Right atrium auricular region (tissue), 2 donors: ENCODE data around the gene ODC1. TPM values are rescaled to one million over a fixed set of nuclear protein-coding genes. Genes with fewer than 3 reads are reported as not detected.

Source experiments
- DNase-seq: peaks from one replicate; pipeline ENCODE4 v3.0.0-alpha.2; 2019; ENCODE audit warnings: low spot score
- H3K27ac ChIP-seq, 2 donors: fragments of 200-600 bp; sonication (generic); 1 replicate in 1 of 2; 2 replicates in 1 of 2; pipeline ENCODE4 v1.5.1; 2016 to 2019
- H3K27me3 ChIP-seq, 2 donors: fragments of 200-600 bp; sonication (generic); one replicate each; pipeline versions ENCODE4 v1.5.1 to v1.6.0; 2017 to 2019
- H3K36me3 ChIP-seq: fragments of 200-600 bp; sonication (generic); one replicate; pipeline ENCODE4 v1.5.1; 2016
- H3K4me1 ChIP-seq, 2 donors: fragments of 200-600 bp; sonication (generic); one replicate each; pipeline versions ENCODE4 v1.5.1 to v1.6.0; 2017 to 2019
- H3K4me3 ChIP-seq, 2 donors: fragments of 200-600 bp; sonication (generic); 1 replicate in 1 of 2; 2 replicates in 1 of 2; pipeline ENCODE4 v1.5.1; 2017 to 2019; ENCODE audit warnings: mild to moderate bottlenecking in 1 of 2, moderate library complexity in 1 of 2
- H3K9me3 ChIP-seq, 2 donors: fragments of 200-600 bp; sonication (generic); one replicate each; pipeline ENCODE4 v1.5.1; 2019
- CTCF ChIP-seq, 2 donors: fragments of 200-600 bp; sonication (generic); IDR thresholded peaks; one replicate each; pipeline ENCODE4 v1.5.1; 2019; ENCODE audit warnings: antibody characterized with exemption in 2 of 2
- total RNA-seq, 2 donors: library from RNA; depleted of rRNA; stranded (reverse); fragments of >200 nt; gene quantifications; one replicate each; pipeline ENCODE4 v1.1.0, GENCODE V29; 2016

ODC1 gene
- total RNA-seq, 2 donors from 2014 or later = 41.3 to 73.9 TPM

- H3K9me3 ChIP-seq = no peaks in the 10 kb centered on the region
- no peak overlapping the region for H3K4me3 ChIP-seq
- DNase-seq = no peak
- peaks cover 21% of the 10 kb centered on the region for H3K36me3 ChIP-seq
- H3K4me1 ChIP-seq = peaks cover 0 to 9% of the 10 kb centered on the region in 2 donors
- no peak overlapping the region for H3K27ac ChIP-seq
- no peaks in the 10 kb centered on the region for H3K27me3 ChIP-seq
- TF ChIP-seq CTCF (IDR thresholded peaks at IDR 0.05) = no peak
Observed at GRCh38 chr2:10436583-10437110, 11.5 kb downstream of the ODC1 start.

- Histone ChIP-seq H3K27ac (no peak overlapping the region), H3K4me1 (peaks cover 0 to 9% of the 10 kb centered on the region in 2 donors), H3K9me3 (no peaks in the 10 kb centered on the region), H3K4me3 (no peak overlapping the region), H3K36me3 (peaks cover 13% of the 10 kb centered on the region), H3K27me3 (no peaks in the 10 kb centered on the region)
- no peak for TF ChIP-seq CTCF (IDR thresholded peaks at IDR 0.05)
- DNase-seq = no peak
Observed at GRCh38 chr2:10435820-10436204, 12.3 kb downstream of the ODC1 start.

GRCh38 chr2:10434886-10435819 is 13.0 kb downstream of the ODC1 start:
- peak; percentile 92 to 97 for TF ChIP-seq CTCF (IDR thresholded peaks at IDR 0.05)
- Histone ChIP-seq H3K27ac (no peak overlapping the region), H3K27me3 (no peaks in the 10 kb centered on the region), H3K4me1 (peaks cover 0 to 9% of the 10 kb centered on the region in 2 donors), H3K9me3 (no peaks in the 10 kb centered on the region), H3K4me3 (no peak overlapping the region), H3K36me3 (peaks cover 6% of the 10 kb centered on the region)
- peak; percentile 75 for DNase-seq

GRCh38 chr2:10433947-10434885 is 13.9 kb downstream of the ODC1 start:
- H3K27me3 ChIP-seq = no peaks in the 10 kb centered on the region
- H3K4me3 ChIP-seq = no peak overlapping the region
- TF ChIP-seq CTCF (IDR thresholded peaks at IDR 0.05) = no peak
- peaks cover 0 to 9% of the 10 kb centered on the region in 2 donors for H3K4me1 ChIP-seq
- H3K27ac ChIP-seq = no peak overlapping the region
- no peaks in the 10 kb centered on the region for H3K36me3 ChIP-seq
- DNase-seq = no peak
- no peaks in the 10 kb centered on the region for H3K9me3 ChIP-seq

- Histone ChIP-seq H3K4me3 (no peak overlapping the region), H3K27me3 (no peaks in the 10 kb centered on the region), H3K36me3 (no peaks in the 10 kb centered on the region), H3K4me1 (peaks cover 0 to 9% of the 10 kb centered on the region in 2 donors), H3K27ac (no peak overlapping the region), H3K9me3 (no peaks in the 10 kb centered on the region)
- no peak for DNase-seq
- no peak for TF ChIP-seq CTCF (IDR thresholded peaks at IDR 0.05)
Observed at GRCh38 chr2:10433264-10433946, 14.7 kb downstream of the ODC1 start.
